Stimulated activated CD4-positive, alpha-beta T cell treated with anti-CD3 and anti-CD28 coated beads, Interleukin-12 subunit alpha, Interleukin-12 subunit beta, amount 100 ng/mL, for 48 hours (primary cell): ENCODE data around the gene CCDC134.
"Not testable (repeated sequence)": the region's sequence is repeated elsewhere in the genome, so short reads cannot be mapped to it uniquely, and the experiment has no call there.

Experiments
- DNase-seq, 3 donors: peaks; one replicate each; pipeline ENCODE4 v3.0.0-alpha.2; 2020; ENCODE audit warnings: low read depth in 2 of 3, low spot score in 1 of 3

The CCDC134 gene

DNA sequence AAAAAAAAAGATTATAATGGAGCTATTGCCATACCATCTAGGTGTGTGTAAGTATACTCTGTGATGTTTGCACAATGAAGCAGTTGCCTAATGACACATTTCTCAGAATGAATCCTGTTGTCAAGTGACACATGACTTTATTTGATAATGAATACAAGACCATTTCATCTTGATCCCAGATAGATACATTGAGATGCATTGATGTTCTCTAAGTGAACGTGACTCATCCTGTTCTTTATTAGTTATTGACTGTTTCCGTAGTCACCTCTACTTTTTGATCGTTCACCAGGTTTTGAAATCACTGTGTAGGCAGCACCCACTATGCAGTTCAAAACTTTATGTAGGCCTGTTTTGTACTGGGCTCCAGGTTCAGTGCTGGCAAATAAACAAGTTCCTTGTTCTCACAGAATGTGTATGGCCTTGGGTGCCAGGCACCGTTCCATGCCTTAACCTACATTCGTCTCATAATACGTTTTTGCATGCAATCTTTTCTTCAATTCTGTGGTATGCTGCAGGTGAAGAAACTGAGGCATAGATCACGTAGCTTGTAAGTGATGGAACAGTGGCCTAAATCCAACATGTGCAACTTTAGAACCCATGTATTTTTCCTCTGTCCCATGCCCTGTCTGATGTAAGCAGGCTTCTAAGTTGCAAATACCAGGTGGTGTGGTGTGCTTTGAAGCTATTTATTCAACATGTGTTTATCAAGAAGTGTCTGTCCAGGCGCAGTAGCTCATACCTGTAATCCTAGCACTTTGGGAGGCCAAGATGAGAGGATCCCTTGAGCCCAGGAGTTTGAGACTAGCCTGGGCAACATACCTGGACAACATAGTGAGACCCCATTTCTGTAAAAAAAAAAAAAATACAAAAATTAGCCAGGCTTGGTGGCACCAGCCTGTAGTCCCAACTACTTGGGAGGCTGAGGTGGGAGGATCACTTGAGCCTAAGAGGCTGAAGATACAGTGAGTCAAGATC, 42.8 kb downstream of the CCDC134 start:
- no peak for DNase-seq

DNA sequence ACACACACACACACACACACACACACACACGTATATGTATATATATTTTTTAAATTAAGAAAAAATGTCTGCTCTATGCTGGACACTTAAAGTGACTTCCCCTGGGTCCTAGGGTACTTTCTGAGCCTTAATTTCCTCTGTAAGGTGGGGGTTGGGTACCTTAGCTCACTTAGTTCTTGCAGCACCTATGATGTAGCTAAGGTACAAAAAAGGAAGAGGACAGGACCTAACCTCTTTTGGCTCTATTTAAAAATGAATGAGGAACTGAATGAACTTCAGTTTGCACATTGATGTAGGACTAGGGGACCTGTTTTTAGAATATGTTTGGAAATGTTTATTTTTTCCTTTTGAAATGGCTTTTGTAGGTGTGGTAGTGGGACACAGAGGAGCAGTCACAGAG, 43.6 kb downstream of the CCDC134 start:
- no peak for DNase-seq

DNA sequence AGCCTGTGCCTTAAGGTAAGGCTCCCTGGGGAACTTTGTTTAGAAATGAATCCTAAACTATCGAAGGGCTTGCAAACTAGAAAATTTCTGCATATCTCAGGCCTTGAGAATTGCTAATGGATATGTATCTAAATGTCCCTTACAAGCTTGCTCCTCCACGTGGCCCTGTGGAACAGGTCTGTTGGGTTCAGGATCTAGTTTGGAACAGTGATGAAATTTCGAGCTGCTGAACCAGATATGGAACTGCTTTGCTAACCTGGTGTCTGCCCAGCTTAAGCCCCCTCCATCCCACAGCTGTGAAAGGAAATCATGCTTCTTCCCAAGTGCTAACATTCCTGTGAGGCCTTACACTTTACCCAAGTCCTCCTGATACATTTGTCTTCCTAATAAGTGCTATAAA, 44.0 kb downstream of the CCDC134 start:
- no peak for DNase-seq

DNA sequence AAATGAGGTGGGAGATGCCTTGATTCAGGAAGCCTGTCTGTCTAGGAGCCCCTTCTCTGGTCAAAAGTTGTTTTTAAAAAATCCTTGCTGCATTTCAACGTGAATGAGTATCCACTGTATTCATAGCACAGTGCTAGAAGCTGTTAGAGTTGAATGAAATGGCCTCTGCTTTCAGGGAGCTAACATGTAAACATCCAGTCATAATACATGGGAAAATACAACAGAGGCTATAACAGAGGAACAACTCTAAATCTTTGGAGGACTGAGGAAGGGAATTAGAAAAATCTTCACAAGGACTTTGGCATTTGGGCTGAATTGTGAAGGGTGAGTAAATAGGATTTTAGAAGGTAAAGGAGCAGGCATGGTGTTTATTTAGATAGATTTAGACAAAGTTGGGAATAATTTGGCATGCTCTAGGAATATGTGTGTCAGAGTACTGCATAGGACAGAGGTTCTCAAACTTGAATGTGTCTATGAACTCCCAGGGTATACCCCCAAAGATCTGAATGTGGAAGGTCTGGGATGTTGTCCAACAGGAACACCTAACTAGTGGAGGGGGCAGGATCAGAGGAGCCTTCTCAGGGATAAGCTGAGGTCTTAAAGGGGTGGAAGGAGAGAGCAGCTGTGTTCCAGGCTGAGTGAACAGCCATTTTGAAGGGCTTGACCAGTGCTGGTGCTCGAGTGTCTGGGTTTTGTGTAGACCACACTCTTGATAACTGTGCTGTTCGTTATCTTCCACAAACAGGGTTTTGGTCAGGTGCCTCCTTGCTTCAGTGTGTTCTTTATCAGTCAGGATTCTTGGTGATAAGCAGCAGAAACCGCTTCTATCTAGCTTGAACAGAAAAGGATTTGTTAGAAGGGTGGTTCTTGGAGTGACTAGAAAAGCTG, 45.1 kb downstream of the CCDC134 start:
- no peak for DNase-seq

DNA sequence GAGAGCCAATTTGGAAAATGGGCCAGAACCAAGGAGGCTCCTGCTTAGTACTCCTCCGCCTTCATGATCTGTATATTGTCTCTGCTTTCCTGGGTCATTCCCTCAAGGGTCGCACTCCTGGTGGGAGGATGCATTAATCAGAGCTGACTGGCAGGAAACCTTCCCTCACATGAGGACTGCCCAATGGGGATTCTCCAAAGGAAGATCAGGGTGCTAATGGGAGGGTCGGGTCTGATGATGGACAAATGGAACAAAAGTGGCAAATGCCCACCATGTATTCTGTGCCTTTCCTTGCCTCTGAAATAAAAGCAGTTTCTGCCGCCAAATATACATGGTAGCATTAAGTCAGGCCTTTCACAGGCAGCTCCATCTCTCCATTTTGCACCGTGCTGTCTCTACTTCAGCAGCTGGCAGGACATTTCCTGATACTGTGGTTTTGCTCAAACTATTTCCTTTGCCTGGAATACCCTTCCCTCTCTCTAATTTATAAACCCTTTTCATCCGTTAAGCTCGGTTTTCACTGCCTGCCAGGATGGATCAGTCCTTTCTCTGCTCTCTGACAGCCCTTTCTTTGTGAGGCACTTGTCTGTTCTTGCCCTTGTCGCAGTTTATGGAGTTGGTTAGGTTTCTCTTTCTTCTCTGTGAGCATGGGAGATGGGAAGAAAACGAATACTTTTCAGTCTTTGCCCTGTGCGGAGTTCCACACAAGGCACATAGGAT, 45.9 kb downstream of the CCDC134 start:
- no peak for DNase-seq

DNA sequence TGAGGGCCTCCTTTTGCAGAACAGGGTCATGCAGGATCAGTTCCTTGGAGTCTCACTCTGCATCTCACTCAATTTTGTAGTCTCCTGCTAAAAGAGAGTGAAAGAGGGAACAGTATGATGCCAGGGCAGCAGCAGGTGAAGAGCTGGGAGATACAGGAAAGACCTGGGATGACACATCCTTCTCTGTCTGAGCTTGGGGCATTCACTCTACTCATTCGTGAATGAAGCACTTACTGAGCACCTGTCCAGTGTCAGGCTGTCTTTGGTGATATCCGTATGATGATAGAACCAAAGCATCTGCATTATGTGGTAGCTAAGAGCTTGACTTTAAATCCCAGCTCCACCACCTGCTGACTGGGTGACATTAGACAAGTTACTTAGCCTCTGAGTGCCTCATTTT, 46.8 kb downstream of the CCDC134 start:
- no peak for DNase-seq

DNA sequence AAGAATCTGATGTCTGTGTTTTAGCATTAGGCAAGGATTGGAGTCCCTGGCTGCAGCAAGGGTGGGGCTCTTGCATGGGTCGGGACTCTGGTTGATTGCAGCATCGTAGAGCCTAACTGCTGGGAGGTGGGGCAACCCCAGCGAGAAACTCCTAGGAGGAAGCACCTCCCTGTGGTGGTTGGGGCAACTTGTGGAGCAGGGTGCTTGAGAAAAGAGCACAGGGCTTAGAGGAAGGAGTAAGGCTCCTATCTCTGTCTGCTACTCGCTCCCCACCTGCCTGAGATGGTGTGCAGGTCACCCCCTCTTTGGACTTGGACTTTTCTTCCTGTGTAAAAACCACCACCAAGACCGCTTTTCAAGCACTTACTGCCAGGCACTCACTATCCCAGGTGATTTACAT, 48.0 kb downstream of the CCDC134 start:
- no peak for DNase-seq

DNA sequence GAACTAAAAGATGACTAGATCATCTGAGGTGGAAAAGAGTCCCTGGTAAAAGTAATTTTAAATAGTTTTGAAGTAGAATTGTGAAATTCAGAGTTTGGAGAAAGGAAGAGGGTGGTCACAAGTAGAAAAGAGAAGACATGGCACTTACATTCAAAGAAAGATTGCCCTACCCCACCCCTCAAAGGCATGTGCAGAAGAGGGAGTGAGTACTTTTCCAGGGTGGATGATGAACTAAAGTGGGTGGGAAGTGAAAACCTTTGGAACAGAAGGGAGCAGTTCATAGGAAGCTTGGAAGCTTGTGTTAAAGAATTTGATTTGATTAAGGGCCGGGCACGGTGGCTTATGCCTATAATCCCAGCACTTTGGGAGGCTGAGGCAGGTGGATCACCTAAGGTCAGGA, 56.0 kb downstream of the CCDC134 start:
- no peak for DNase-seq

DNA sequence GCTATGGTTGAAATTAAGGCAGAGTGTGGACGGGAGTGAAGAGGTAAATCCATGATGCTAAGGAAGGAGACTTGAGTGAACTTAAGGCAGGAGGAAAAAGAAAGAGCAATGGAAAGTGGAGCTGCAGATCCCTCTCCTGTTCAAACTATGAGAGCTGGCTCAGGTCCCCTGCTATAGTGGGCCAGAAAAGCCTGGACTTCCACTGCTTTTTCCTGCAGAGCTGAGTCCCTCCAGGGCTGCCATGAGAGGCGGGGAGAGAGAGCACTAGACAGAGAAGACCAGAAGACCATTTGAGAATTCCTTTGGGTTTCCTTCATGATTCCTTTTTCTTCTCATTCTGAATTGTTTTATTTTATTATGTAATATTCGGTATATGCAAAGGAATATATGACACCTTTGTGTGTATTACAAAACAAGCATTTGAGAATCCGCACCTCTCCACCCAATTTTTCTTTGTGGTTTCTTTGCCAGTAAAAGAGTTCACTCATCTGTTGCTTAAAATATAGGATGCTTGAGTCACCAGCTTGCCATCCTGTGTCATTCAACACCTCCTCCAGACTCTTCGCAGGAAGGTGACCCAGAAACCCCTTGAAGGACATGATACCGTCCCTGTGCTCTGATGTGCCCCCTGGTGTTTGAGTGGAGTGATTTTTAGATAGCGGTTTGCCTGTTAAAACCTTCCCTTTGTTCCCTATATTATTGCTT, 56.8 kb downstream of the CCDC134 start:
- peak; percentile 77 to 90 (median 77) for DNase-seq

DNA sequence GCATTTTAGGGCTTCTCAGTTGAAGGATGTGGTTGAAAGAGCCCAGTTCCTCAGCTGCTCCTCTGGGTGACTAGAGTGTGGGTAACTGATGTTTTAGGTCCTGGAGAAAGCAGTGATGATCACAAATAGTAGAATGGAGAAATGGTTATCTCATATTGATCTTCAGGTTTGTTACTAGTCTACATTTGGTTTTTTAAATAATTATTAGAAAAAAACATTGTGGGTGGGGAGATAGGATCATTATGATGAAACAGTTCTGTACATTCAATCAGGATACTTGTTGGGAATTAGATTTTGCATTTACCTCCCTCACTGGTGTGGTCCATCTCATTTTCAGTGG, 57.4 kb downstream of the CCDC134 start:
- no peak for DNase-seq

DNA sequence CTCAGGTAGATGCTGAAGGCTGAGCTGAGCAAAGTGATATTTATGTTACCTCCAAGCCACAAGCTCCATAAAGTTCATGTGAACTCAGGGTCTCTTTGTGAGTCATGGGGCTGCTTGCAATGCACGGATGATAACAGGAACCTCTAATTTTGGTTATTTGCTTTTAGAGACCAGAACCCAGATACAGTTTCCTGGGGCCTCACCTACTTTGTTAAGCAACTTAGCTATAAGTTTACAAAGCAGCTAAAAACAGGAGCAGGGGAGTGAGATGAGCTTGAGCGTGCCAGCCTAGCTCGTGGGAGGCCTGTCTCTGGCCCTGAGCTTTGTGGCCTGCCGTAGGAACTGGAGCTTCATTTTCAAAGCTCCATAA, 61.7 kb downstream of the CCDC134 start:
- DNase-seq: peak in 2 of 3 donors; percentile 35 to 43

DNA sequence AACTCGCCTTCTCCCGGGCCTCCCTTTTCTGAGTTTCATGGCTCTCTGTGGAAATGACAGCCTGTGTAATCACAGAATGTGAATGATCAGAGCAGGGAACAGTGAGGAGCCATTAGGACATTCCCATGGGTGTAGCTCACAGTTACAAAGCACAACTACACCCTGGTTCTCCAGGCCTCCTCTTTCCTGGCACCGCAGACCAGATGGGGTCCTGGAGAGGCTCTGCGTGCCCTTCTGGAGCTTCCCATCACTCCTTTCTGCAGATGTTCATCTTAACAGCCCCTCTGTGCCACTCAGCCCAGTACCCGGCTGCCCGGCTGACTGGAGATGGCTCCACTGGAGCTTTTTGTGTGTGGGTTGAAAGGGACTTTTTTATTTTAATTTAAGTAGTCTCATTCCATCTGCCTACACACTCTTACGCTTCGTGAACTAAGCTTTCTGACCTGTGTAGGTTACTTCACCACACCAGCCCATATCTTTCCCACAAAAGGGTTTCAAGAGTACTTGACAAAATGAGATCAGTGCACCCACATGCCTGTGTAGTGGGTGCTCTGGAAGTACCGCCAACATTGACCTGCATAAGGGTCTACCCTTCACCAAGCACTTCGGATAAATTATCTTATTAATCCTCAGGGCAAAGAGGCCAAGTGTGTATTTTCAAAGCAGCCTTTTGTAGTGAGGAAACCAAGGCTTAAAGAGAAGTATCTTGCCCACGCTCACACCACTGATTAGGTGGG, 62.2 kb downstream of the CCDC134 start:
- DNase-seq: peak; percentile 49 to 54 (median 52)

DNA sequence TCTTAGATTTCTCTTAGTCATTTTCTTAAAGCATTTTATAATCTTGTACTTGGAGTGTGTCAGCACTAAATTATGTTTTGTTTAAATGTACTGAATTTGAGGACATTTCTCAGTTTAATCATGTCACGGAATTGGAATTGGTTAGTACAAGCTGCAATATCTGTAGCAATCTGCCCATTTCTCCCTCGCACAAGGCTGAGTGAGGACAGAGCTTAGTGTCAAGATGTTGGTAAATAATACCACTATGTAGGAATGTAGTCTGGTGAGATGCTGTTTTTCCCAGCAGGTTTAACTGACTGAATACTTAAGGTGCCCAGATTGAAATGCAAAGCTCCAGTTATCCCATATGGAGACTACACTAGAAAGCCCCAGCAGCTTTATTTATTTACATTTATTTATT, 63.0 kb downstream of the CCDC134 start:
- no peak for DNase-seq

DNA sequence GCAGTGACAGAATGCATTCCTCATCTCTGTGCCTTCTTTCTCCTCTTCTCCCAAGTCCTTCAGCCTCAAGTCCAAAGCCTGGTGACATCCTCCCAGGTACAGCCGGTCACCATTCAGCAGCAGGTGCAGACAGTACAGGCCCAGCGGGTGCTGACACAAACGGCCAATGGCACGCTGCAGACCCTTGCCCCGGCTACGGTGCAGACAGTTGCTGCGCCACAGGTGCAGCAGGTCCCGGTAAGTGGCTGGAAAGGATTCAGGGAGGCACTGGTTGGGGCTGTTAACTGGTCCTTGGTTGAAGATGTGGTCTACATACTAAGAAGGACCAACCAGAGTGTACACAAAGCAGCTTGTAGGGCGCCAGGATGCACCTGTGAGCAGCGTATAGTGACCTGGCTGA, 68.1 kb downstream of the CCDC134 start:
- no peak for DNase-seq

DNA sequence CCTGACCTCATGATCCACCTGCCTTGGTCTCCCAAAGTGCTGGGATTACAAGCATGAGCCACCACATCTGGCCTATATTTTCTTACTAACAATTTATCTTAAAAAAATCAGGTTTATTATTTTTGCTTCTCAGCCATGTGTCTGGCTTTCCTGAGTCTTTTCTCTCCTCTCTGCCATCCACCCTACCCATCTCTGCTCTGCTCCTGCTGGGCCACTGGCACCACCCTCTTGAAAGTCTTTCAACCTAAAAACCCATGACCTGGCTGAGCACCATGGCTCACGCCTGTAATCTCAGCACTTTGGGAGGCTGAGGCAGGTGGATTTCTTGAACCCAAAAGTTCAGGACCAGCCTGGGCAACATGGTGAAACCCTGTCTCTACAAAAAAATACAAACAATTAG, 69.6 kb downstream of the CCDC134 start:
- not testable (repeated sequence) for DNase-seq

DNA sequence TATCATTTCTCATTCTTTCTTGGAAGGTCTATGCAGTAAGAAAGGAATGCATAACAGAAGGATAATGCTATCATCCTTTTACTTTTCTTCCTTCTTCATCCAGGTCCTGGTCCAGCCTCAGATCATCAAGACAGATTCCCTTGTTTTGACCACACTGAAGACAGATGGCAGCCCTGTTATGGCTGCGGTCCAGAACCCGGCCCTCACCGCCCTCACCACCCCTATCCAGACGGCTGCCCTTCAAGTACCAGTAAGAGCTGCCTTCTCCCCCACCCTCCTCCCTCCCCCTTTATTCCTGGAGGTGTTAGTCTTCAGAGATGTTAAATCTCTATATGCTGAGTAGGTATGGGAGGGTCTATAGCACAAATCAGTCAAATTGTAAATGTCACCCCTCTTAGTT, 70.3 kb downstream of the CCDC134 start:
- no peak for DNase-seq

DNA sequence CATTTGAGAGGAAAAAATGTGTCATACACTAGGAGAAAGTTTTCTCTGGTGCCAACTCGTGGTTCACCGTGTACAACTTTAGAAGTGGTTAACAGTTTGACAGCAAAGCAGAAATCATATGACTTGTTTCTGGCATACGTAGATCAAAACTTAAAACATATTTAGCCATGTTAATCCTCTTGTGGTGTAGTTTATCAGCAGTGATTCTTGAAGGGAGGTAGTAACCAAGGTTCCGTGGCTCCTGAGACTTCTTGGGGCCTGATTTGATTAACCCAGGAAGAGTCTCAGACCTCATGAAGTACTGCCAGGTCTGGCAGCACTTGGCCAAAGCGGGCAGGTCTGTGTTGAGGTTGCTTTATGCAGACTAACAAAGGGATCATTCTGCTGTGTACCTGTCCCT, 72.9 kb downstream of the CCDC134 start:
- peak in 1 of 3 donors; percentile 42 for DNase-seq

DNA sequence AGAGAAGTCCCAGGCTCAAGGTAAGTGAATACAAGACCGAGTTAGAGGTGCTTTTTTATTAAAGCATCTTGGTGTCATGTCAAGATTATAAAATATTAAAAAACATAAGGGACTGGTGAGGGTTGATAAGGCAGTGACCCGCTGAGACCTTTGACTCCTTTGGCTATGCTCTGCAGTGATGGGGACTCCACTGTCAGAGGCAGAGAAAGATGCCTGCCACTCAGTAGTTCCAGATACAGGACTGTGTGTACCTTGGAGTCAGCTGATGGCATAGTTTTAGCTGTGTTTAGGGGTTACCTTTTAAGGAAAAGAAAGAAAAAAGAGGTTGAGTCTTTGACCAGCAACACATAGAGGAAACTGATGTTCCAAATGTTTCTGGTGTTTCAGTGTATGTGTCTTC, 73.6 kb downstream of the CCDC134 start:
- DNase-seq: no peak

DNA sequence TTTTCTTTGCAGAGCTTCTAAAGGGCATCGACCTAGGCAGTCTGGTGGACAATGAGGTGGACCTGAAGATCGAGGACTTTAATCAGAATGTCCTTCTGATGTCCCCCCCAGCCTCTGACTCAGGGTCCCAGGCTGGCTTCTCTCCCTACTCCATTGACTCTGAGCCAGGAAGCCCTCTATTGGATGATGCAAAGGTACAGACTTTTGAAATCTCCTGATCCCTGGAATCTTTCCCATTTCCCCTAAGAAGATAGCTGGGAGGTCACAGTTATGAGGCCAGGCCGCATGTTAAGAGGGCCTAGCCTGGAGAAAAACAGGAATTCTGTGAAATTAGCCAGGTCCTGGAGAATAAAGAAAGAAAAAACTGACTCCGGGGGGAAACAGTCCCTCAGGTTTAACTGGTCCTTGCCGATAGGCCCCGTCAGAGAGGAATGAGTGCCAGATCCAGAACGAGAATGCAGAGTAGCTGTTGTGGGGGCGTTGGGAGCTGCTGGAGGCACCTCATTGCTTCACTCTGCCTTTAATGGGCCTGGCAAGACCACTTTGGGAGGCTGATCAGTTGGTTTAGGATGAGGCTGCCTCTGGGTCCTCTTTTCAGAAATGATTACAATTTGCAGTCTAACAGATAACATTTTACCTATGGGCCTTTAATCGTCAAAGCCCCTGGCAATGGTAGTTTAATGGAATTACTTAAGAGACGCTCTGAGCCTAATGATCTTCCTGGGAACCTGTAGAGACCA, 75.2 kb downstream of the CCDC134 start:
- no peak for DNase-seq
